Stomach (tissue), 4 donors: ENCODE measurements around the gene WNT4.

Experiments
- EP300 ChIP-seq: sonication (generic); formaldehyde crosslinking; IDR thresholded peaks from one replicate; pipeline ENCODE4 v1.6.1; 2017; ENCODE audit warnings: antibody characterized with exemption
- POLR2A ChIP-seq, 4 donors: fragments of 450-650 bp; IDR thresholded peaks; one replicate each; pipeline ENCODE4 v1.6.1; 2016; ENCODE audit warnings: antibody characterized with exemption in 4 of 4, control low read depth in 2 of 4, mild to moderate bottlenecking in 1 of 4, moderate library complexity in 1 of 4
- POLR2AphosphoS5 ChIP-seq, 3 donors: sonication (generic); formaldehyde crosslinking; IDR thresholded peaks; one replicate each; pipeline ENCODE4 v1.6.1; 2016; ENCODE audit warnings: antibody characterized with exemption in 3 of 3
- TF ChIP-seq, protein P1 (sequence below), 7 experiments: fragments of 450-650 bp in 4 of 7; fragments of 200-600 bp in 3 of 7; sonication (generic) in 3 of 7; IDR thresholded peaks; one replicate each; pipeline ENCODE4 v1.5.1; 2016 to 2019; ENCODE audit warnings: antibody characterized with exemption in 7 of 7, control low read depth in 2 of 7, mild to moderate bottlenecking in 1 of 7

- TF ChIP-seq, protein P1, sequence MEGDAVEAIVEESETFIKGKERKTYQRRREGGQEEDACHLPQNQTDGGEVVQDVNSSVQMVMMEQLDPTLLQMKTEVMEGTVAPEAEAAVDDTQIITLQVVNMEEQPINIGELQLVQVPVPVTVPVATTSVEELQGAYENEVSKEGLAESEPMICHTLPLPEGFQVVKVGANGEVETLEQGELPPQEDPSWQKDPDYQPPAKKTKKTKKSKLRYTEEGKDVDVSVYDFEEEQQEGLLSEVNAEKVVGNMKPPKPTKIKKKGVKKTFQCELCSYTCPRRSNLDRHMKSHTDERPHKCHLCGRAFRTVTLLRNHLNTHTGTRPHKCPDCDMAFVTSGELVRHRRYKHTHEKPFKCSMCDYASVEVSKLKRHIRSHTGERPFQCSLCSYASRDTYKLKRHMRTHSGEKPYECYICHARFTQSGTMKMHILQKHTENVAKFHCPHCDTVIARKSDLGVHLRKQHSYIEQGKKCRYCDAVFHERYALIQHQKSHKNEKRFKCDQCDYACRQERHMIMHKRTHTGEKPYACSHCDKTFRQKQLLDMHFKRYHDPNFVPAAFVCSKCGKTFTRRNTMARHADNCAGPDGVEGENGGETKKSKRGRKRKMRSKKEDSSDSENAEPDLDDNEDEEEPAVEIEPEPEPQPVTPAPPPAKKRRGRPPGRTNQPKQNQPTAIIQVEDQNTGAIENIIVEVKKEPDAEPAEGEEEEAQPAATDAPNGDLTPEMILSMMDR (IDR thresholded peaks at IDR 0.05): no peak
- no peak for TF ChIP-seq POLR2A (IDR thresholded peaks at IDR 0.05)
- TF ChIP-seq EP300: no peak
- no peak for TF ChIP-seq POLR2AphosphoS5 (IDR thresholded peaks at IDR 0.05)
Observed at GRCh38 chr1:22117851-22118250, 25.0 kb downstream of the WNT4 start.
